Mammary epithelial cell (primary cell): ENCODE measurements around the gene BICRA.

Experiments used
- EZH2 ChIP-seq: IDR thresholded peaks from 2 replicates; pipeline ENCODE4 v1.6.1; 2012; ENCODE audit warnings: low read length, inconsistent platforms, borderline replicate concordance
- TF ChIP-seq, protein P1 (sequence below), 2 donors: IDR thresholded peaks in 1 of 2; conservative IDR thresholded peaks in 1 of 2; 2 replicates each; pipeline ENCODE4 v1.5.1; 2011 to 2012; ENCODE audit warnings: inconsistent platforms in 2 of 2, low read length in 2 of 2, mild to moderate bottlenecking in 2 of 2, control low read depth in 1 of 2, low read depth in 1 of 2; ENCODE audit not compliant: insufficient read depth in 1 of 2; ENCODE audit errors: extremely low read depth in 1 of 2

DNA sequence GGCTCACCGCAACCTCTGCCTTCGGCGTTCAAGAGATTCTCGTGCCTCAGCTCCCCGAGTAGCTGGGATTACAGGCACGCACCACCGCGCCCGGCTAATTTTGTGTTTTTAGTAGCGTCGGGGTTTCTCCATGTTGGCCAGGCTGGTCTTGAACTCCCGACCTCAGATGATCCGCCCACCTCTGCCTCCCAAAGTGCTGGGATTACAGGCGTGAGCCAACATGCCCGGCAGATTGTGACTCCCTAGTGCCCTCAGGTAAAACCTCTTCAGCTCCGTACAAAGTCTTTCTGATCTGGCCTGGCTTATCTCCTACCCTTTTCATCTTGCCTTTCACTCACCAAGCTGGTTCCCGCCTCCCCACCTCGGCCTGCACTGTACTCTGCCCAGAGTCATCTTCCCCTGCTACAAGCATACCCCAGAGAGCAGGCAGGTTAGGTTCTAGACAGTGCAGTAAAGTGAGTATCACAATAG lies 15.0 kb downstream of the BICRA start:
- TF ChIP-seq, protein P1, sequence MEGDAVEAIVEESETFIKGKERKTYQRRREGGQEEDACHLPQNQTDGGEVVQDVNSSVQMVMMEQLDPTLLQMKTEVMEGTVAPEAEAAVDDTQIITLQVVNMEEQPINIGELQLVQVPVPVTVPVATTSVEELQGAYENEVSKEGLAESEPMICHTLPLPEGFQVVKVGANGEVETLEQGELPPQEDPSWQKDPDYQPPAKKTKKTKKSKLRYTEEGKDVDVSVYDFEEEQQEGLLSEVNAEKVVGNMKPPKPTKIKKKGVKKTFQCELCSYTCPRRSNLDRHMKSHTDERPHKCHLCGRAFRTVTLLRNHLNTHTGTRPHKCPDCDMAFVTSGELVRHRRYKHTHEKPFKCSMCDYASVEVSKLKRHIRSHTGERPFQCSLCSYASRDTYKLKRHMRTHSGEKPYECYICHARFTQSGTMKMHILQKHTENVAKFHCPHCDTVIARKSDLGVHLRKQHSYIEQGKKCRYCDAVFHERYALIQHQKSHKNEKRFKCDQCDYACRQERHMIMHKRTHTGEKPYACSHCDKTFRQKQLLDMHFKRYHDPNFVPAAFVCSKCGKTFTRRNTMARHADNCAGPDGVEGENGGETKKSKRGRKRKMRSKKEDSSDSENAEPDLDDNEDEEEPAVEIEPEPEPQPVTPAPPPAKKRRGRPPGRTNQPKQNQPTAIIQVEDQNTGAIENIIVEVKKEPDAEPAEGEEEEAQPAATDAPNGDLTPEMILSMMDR (conservative IDR thresholded peaks at IDR 0.05 in 1 of 2, IDR thresholded peaks at IDR 0.05 in 1 of 2; ENCODE audit: extremely low read depth in 1 of 2, insufficient read depth in 1 of 2, low read depth in 1 of 2, low read length in 2 of 2): no peak
- TF ChIP-seq EZH2: no peak
